Left lung (tissue), 10 donors: ENCODE measurements around the gene SLCO3A1. TPM values are rescaled to one million over a fixed set of nuclear protein-coding genes. Genes with fewer than 3 reads are reported as not detected.

Experiments
- ATAC-seq: fragments of 200-7000 bp; cut with Tn5 transposase; one replicate; pipeline ENCODE4 v1.9.1; 2020; ENCODE audit warnings: moderate library complexity
- DNase-seq, 4 donors: peaks; one replicate each; pipeline ENCODE4 v3.0.0-alpha.2; 2013 to 2020
- H3K27ac ChIP-seq, 2 donors: fragments of 200-600 bp; sonication (generic) in 1 of 2; one replicate each; pipeline versions ENCODE4 v1.5.0 to v1.8.0; 2020 to 2021
- H3K27me3 ChIP-seq, 2 donors: fragments of 200-600 bp; sonication (generic) in 1 of 2; one replicate each; pipeline versions ENCODE4 v1.5.0 to v1.8.0; 2020 to 2021
- H3K36me3 ChIP-seq, 2 donors: fragments of 200-600 bp; sonication (generic) in 1 of 2; one replicate each; pipeline versions ENCODE4 v1.5.0 to v1.8.0; 2020 to 2021
- H3K4me1 ChIP-seq, 2 donors: fragments of 200-600 bp; one replicate each; pipeline ENCODE4 v1.8.0; 2021
- H3K4me3 ChIP-seq, 2 donors: fragments of 200-600 bp; sonication (generic) in 1 of 2; one replicate each; pipeline versions ENCODE4 v1.5.0 to v1.8.0; 2020 to 2021; ENCODE audit warnings: mild to moderate bottlenecking in 1 of 2
- H3K9me3 ChIP-seq, 2 donors: fragments of 200-600 bp; sonication (generic) in 1 of 2; one replicate each; pipeline versions ENCODE4 v1.5.0 to v1.8.0; 2020 to 2021
- intact Hi-C, 2 donors: fragments of 100-400 bp; cut with DNase I; formaldehyde crosslinking; loops; one replicate each; pipeline versions ENCODE4 v1.11.2 to v1.14.2; 2022
- polyA plus RNA-seq, 6 donors: library from polyadenylated mRNA; unstranded; fragments of 120-200 nt; gene quantifications; one replicate each; pipeline ENCODE4 v1.2.1, GENCODE V29; 2013; ENCODE audit not compliant: insufficient read length in 6 of 6
- total RNA-seq, 2 donors: library from RNA; stranded (reverse); fragmentation: NEBNext Ultra II Directional; extraction: Animal tissue kit (Norgen Biotek cat#: 25700); gene quantifications; one replicate each; pipeline ENCODE4 v1.2.1, GENCODE V29; 2021
- TF ChIP-seq, protein P1 (sequence below), 2 donors: fragments of 200-600 bp; sonication (generic) in 1 of 2; IDR thresholded peaks; one replicate each; pipeline versions ENCODE4 v1.5.0 to v1.8.0; 2021; ENCODE audit warnings: antibody characterized with exemption in 2 of 2
- donor health status: DM: no; HTN: yes; CAD: no.
- donor health status: DM: no; HTN: no; CAD: no.

Gene SLCO3A1
- total and polyA plus RNA-seq, 8 donors: 7.7 to 49.0 (median 11.9) TPM

DNA sequence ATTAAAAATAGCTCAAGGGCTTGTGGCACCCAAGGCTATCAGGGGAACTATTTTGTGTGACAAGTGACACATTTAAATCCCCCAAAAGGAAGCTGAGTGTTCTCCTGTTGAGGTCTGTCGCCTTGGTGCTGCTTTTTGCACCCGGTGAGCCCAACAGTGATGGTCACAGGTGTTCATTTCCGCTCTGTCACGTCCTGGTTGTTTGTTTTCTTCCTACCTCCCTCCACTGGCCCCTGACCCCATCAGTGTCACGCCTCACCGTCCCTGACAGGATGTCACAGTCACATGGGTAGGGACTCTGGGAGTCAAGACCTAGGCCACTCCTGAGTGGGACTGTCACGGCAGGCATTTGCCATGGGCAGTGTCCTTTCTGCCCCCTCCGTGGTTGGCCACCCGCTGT, 11.2 kb downstream of the SLCO3A1 start:
- Histone ChIP-seq H3K9me3 (no peaks in the 10 kb centered on the region), H3K27me3 (no peaks in the 10 kb centered on the region), H3K36me3 (no peaks in the 10 kb centered on the region), H3K4me1 (peaks cover 44 to 88% of the 10 kb centered on the region in 2 donors), H3K4me3 (no peak overlapping the region), H3K27ac (no peak overlapping the region)
- ATAC-seq (no peak), DNase-seq (no peak)
- TF ChIP-seq, protein P1, sequence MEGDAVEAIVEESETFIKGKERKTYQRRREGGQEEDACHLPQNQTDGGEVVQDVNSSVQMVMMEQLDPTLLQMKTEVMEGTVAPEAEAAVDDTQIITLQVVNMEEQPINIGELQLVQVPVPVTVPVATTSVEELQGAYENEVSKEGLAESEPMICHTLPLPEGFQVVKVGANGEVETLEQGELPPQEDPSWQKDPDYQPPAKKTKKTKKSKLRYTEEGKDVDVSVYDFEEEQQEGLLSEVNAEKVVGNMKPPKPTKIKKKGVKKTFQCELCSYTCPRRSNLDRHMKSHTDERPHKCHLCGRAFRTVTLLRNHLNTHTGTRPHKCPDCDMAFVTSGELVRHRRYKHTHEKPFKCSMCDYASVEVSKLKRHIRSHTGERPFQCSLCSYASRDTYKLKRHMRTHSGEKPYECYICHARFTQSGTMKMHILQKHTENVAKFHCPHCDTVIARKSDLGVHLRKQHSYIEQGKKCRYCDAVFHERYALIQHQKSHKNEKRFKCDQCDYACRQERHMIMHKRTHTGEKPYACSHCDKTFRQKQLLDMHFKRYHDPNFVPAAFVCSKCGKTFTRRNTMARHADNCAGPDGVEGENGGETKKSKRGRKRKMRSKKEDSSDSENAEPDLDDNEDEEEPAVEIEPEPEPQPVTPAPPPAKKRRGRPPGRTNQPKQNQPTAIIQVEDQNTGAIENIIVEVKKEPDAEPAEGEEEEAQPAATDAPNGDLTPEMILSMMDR (IDR thresholded peaks at IDR 0.05): no peak
- intact Hi-C loops: loop anchor here in 1 of 2 donors (10.0 kb wide), 1 partner anchor 80 kb away; no protein-coding TSS in a partner anchor

DNA sequence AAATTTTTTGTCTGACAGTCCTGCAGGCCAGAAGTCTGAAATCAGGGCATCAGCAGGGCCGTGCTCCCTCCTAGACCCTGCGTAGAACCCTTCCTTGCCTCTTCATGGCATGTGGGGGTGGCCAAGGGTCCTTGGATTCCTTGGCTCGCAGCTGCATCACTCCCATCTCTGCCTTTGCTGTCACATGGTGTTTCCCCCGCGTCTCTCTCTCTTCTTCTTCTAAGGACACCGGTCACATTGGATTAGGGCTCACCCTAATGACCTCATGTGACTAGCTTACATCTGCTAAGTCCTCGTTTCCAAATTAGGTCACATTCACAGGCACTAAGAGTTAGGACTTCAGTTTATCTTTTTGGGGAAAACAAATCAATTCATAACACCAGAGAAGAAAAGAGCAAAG, 12.0 kb downstream of the SLCO3A1 start:
- TF ChIP-seq, protein P1 (IDR thresholded peaks at IDR 0.05): no peak
- H3K4me1 ChIP-seq: peaks cover 42 to 86% of the 10 kb centered on the region in 2 donors
- H3K27ac ChIP-seq: peak overlapping the region; percentile 10 to 83
- DNase-seq (no peak), ATAC-seq (no peak)
- H3K36me3 ChIP-seq: no peaks in the 10 kb centered on the region
- H3K4me3 ChIP-seq: no peak overlapping the region
- no peaks in the 10 kb centered on the region for H3K27me3 ChIP-seq
- intact Hi-C loops: loop anchor here in 1 of 2 donors (10.0 kb wide), 1 partner anchor 79 kb away; no protein-coding TSS in a partner anchor
- no peaks in the 10 kb centered on the region for H3K9me3 ChIP-seq

- no peaks in the 10 kb centered on the region for H3K36me3 ChIP-seq
- peak overlapping the region; percentile 10 to 83 for H3K27ac ChIP-seq
Measured at GRCh38 chr15:91865950-91866349, 12.4 kb downstream of the SLCO3A1 start.

GRCh38 chr15:91866371-91866905, 12.9 kb downstream of the SLCO3A1 start:
- Histone ChIP-seq H3K36me3 (no peaks in the 10 kb centered on the region), H3K4me3 (no peak overlapping the region), H3K4me1 (peaks cover 35 to 81% of the 10 kb centered on the region in 2 donors), H3K9me3 (no peaks in the 10 kb centered on the region), H3K27ac (peak overlapping the region; percentile 72 to 83), H3K27me3 (no peaks in the 10 kb centered on the region)
- DNase-seq: no peak
- ATAC-seq: peak; percentile 48
- intact Hi-C loops: loop anchor here in 1 of 2 donors (10.0 kb wide), 1 partner anchor 78 kb away; no protein-coding TSS in a partner anchor
- TF ChIP-seq, protein P1 (IDR thresholded peaks at IDR 0.05): no peak

More at GRCh38 chr15:91865950-91866349, 12.4 kb downstream of the SLCO3A1 start:
- Histone ChIP-seq H3K27me3 (no peaks in the 10 kb centered on the region), H3K4me1 (peaks cover 37 to 81% of the 10 kb centered on the region in 2 donors), H3K9me3 (no peaks in the 10 kb centered on the region), H3K4me3 (no peak overlapping the region)
- intact Hi-C loops: loop anchor here in 1 of 2 donors (10.0 kb wide), 1 partner anchor 79 kb away; no protein-coding TSS in a partner anchor
- ATAC-seq (no peak), DNase-seq (no peak)
- TF ChIP-seq, protein P1 (IDR thresholded peaks at IDR 0.05): no peak

DNA sequence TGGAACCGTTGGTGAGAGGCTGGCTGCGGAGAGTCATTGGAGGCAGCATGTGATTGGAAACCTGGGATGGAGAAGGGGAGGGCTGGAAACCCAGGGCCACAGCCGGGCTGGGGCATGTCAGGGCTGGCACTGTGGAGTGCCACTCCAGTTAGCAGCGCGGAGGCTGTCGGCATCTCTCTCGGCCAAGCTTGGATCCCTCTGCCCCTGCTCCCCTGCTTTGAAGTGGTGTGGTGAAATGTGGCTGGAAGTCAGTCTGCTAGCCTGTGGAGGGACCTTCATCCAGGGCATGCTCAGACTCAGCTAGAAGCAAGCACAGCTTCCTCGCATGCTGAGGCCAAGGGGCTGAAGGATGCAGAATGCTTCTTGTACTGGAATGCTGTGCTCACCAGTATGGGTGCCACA, 13.5 kb downstream of the SLCO3A1 start:
- peak in 3 of 4 donors; percentile 68 to 86 (median 83) for DNase-seq
- peak; percentile 88 for ATAC-seq
- Histone ChIP-seq H3K27ac (peak overlapping the region; percentile 72 to 83), H3K4me3 (no peak overlapping the region), H3K4me1 (peaks cover 32 to 81% of the 10 kb centered on the region in 2 donors), H3K27me3 (no peaks in the 10 kb centered on the region), H3K36me3 (no peaks in the 10 kb centered on the region), H3K9me3 (no peaks in the 10 kb centered on the region)
- TF ChIP-seq, protein P1 (IDR thresholded peaks at IDR 0.05): no peak
- intact Hi-C loops: loop anchor here in 1 of 2 donors (10.0 kb wide), 1 partner anchor 78 kb away; no protein-coding TSS in a partner anchor
